HepG2 (cell line): ENCODE measurements around the gene NEURL4. TPM values are rescaled to one million over a fixed set of nuclear protein-coding genes. Genes with fewer than 3 reads are reported as not detected.

Source experiments
- ATF1 ChIP-seq: IDR thresholded peaks from 2 replicates; pipeline ENCODE4 v1.6.1; 2016; ENCODE audit warnings: mild to moderate bottlenecking, control low read depth
- ATM ChIP-seq: fragments of 450-650 bp; IDR thresholded peaks from 2 replicates; pipeline ENCODE4 v1.7.1; 2017; ENCODE audit warnings: mild to moderate bottlenecking, borderline replicate concordance
- CENPT ChIP-seq: sonication (generic); formaldehyde crosslinking; IDR thresholded peaks from 2 replicates; pipeline ENCODE4 v1.8.0; 2022; ENCODE audit warnings: low read depth, mild to moderate bottlenecking, moderate library complexity, missing genetic modification reagents
- DZIP1 ChIP-seq: sonication (generic); formaldehyde crosslinking; IDR thresholded peaks from 2 replicates; pipeline ENCODE4 v1.5.0; 2020; ENCODE audit warnings: mild to moderate bottlenecking, missing genetic modification reagents
- ELF1 ChIP-seq: sonication (generic); formaldehyde crosslinking; IDR thresholded peaks from 2 replicates; pipeline ENCODE4 v1.4.0; 2020; ENCODE audit warnings: missing genetic modification reagents
- FIP1L1 ChIP-seq: fragments of 200-400 bp; formaldehyde crosslinking; IDR thresholded peaks from 2 replicates; pipeline ENCODE4 v1.6.1; 2018; ENCODE audit warnings: low read depth, mild to moderate bottlenecking, low read length, moderate library complexity, borderline replicate concordance; ENCODE audit not compliant: insufficient read depth
- MAFG ChIP-seq: sonication (generic); formaldehyde crosslinking; IDR thresholded peaks from 2 replicates; pipeline ENCODE4 v1.5.1; 2020; ENCODE audit warnings: mild to moderate bottlenecking, missing genetic modification reagents
- MEF2D ChIP-seq: sonication (generic); formaldehyde crosslinking; IDR thresholded peaks from 2 replicates; pipeline ENCODE4 v1.5.1; 2020; ENCODE audit warnings: mild to moderate bottlenecking, missing genetic modification reagents
- NFYC ChIP-seq: IDR thresholded peaks from 2 replicates; pipeline ENCODE4 v1.6.1; 2016; ENCODE audit warnings: missing genetic modification reagents, missing compliant biosample characterization
- SOX13 ChIP-seq, 3 experiments: fragments of 450-650 bp in 1 of 3; sonication (generic) in 1 of 3; formaldehyde crosslinking in 1 of 3; IDR thresholded peaks in 2 of 3; conservative IDR thresholded peaks in 1 of 3; 2 replicates each; pipeline versions ENCODE4 v1.5.0 to v1.6.1; 2016 to 2020; ENCODE audit warnings: antibody characterized with exemption in 1 of 3, mild to moderate bottlenecking in 1 of 3, missing compliant biosample characterization in 1 of 3, missing genetic modification reagents in 1 of 3, moderate library complexity in 1 of 3
- SP4 ChIP-seq: sonication (generic); formaldehyde crosslinking; IDR thresholded peaks from 2 replicates; pipeline ENCODE4 v1.8.1; 2023; ENCODE audit warnings: mild to moderate bottlenecking, missing genetic modification reagents
- TBL1XR1 ChIP-seq: fragments of 150-350 bp; IDR thresholded peaks from 2 replicates; pipeline ENCODE4 v1.6.1; 2014; ENCODE audit warnings: borderline replicate concordance, low read length; ENCODE audit not compliant: partially characterized antibody
- ZNF570 ChIP-seq: sonication (generic); formaldehyde crosslinking; IDR thresholded peaks from 2 replicates; pipeline ENCODE4 v1.4.0; 2020; ENCODE audit warnings: mild to moderate bottlenecking, missing genetic modification reagents, borderline replicate concordance
- ZNF670 ChIP-seq: sonication (generic); formaldehyde crosslinking; IDR thresholded peaks from 2 replicates; pipeline ENCODE4 v1.8.0; 2022; ENCODE audit warnings: mild to moderate bottlenecking, missing genetic modification reagents, borderline replicate concordance
- ZNF749 ChIP-seq: sonication (generic); formaldehyde crosslinking; IDR thresholded peaks from 2 replicates; pipeline ENCODE4 v1.8.0; 2022; ENCODE audit warnings: mild to moderate bottlenecking, missing genetic modification reagents, moderate library complexity, borderline replicate concordance
- ZNF83 ChIP-seq: sonication (generic); formaldehyde crosslinking; IDR thresholded peaks from 2 replicates; pipeline ENCODE4 v1.4.0; 2020; ENCODE audit warnings: missing genetic modification reagents, mild to moderate bottlenecking, borderline replicate concordance
- polyA plus RNA-seq, 8 experiments: library from polyadenylated mRNA; depleted of rRNA in 3 of 8; stranded (reverse) in 7 of 8; unstranded in 1 of 8; fragments of >200 nt; fragmentation: Illumina TruSeq in 4 of 8; extraction: Trizol in 4 of 8; gene quantifications; 2 replicates each; pipeline versions ENCODE4 v1.2.1 to v1.2.3, GENCODE V29; 2011 to 2016; ENCODE audit warnings: low read depth in 4 of 8, missing spikeins in 1 of 8, mixed read lengths in 1 of 8; ENCODE audit not compliant: insufficient read depth in 1 of 8
- total RNA-seq, 5 experiments: library from RNA; depleted of rRNA; stranded (reverse); fragments of >200 nt; fragmentation: Illumina TruSeq; extraction: Trizol; gene quantifications; 2 replicates each; pipeline ENCODE4 v1.2.3, GENCODE V29; 2016; ENCODE audit warnings: low read depth in 1 of 5
- TF ChIP-seq, protein P1 (sequence below): sonication (generic); formaldehyde crosslinking; IDR thresholded peaks from 2 replicates; pipeline ENCODE4 v1.5.1; 2020; ENCODE audit warnings: missing genetic modification reagents, mild to moderate bottlenecking, borderline replicate concordance
- TF ChIP-seq, protein P2 (sequence below): sonication (generic); formaldehyde crosslinking; IDR thresholded peaks from 2 replicates; pipeline ENCODE4 v1.4.0; 2020; ENCODE audit warnings: missing genetic modification reagents
- TF ChIP-seq, protein P3 (sequence below): IDR thresholded peaks from 2 replicates; pipeline ENCODE4 v1.6.1; 2016; ENCODE audit warnings: missing compliant biosample characterization, missing genetic modification reagents, borderline replicate concordance

Gene NEURL4
- total and polyA plus RNA-seq, 2 of the 13 experiments (the other 11 are each of a cell fraction or from before 2014, with no cell fraction given), result 14.8 to 15.7 TPM

DNA sequence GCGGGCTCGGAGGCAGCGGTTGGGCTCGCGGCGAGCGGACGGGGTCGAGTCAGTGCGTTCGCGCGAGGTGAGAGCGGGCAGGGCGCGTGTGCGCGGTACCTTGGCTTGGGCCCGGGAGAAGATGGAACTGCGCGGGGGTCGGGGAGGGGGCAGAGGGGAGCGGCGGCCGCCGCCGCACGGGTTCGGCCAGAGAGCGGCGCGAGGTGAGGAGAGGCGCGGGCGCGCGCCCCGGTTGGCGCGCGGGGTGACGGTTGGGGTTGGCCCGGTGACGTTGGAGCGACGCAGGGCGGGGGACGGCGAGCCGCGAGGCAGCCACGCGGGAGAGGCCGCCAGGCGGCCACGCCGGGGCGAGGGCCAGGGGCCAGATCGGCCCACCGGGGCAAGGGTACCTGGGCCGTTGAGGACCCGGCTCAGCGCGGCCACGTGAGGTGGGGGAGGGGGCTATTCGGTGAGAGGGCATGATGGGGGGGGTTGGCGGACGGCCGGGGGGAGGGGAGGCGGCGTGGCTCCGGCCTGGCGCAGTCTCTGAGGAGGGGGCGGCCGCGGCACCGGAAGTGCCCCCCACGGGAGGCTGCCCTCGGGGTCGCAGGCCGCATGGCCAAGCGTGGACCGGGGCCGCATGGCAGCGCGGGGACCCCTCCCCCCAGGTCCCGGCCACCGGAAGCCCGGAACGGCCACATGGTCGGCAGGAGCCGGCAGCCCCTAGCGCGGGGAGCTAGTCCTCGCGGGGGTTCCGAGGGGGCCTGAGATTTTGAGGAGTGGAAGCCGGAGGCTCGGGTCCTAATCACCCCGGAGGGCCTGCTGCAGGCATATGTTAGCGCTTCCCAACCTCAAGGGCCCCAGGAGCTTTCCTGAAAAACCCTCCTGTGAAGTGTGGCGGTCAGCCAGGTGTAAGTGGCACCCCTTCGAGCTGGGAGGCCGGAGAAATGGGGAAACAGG is 21.2 kb downstream of the NEURL4 start (continued):
- TF ChIP-seq FIP1L1 (no peak), MEF2D (CRISPR knock-in tag) (0 out of 2 replicates have a peak, but pooled peaks have one; percentile 36), SP4 (CRISPR knock-in tag) (0 out of 2 replicates have a peak, but pooled peaks have one; percentile 75), ATM (no peak), MAFG (no peak), NFYC (CRISPR knock-in tag) (no peak), ZNF83 (CRISPR knock-in tag) (no peak), ZNF670 (CRISPR knock-in tag) (no peak), DZIP1 (CRISPR knock-in tag) (peak; percentile 66; the same call in 1 of the 2 replicates), CENPT (CRISPR knock-in tag) (peak; percentile 93), ATF1 (CRISPR knock-in tag) (no peak), ELF1 (CRISPR knock-in tag) (0 out of 2 replicates have a peak, but pooled peaks have one; percentile 27), SOX13 (IDR thresholded peaks at IDR 0.05) (no peak), SOX13 (CRISPR knock-in tag; conservative IDR thresholded peaks at IDR 0.05 in 1 of 2, IDR thresholded peaks at IDR 0.05 in 1 of 2) (0 out of 4 replicates have a peak, but pooled peaks of 1 of the 2 experiments have one; percentile 8), ZNF570 (CRISPR knock-in tag) (0 out of 2 replicates have a peak, but pooled peaks have one; percentile 5), ZNF749 (no peak), TBL1XR1 (no peak)
- TF ChIP-seq, protein P1, sequence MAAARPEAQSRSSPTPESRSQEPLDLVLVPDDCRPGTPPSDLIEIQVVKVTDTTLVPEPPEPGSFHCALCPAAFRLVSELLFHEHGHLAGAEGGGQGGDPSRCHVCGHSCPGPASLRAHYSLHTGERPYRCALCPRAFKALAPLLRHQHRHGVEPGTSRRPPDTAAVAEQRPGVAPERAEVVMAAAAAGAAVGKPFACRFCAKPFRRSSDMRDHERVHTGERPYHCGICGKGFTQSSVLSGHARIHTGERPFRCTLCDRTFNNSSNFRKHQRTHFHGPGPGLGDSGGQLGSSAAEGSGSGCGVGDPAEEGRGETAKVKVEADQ, result peak; percentile 6; the same call in 1 of the 2 replicates
- TF ChIP-seq, protein P2, sequence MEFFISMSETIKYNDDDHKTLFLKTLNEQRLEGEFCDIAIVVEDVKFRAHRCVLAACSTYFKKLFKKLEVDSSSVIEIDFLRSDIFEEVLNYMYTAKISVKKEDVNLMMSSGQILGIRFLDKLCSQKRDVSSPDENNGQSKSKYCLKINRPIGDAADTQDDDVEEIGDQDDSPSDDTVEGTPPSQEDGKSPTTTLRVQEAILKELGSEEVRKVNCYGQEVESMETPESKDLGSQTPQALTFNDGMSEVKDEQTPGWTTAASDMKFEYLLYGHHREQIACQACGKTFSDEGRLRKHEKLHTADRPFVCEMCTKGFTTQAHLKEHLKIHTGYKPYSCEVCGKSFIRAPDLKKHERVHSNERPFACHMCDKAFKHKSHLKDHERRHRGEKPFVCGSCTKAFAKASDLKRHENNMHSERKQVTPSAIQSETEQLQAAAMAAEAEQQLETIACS, result peak; percentile 72
- TF ChIP-seq, protein P3, sequence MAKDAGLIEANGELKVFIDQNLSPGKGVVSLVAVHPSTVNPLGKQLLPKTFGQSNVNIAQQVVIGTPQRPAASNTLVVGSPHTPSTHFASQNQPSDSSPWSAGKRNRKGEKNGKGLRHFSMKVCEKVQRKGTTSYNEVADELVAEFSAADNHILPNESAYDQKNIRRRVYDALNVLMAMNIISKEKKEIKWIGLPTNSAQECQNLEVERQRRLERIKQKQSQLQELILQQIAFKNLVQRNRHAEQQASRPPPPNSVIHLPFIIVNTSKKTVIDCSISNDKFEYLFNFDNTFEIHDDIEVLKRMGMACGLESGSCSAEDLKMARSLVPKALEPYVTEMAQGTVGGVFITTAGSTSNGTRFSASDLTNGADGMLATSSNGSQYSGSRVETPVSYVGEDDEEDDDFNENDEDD, result peak; percentile 42; the same call in 1 of the 2 replicates
